NT2/D1 (cell line): ENCODE results near the gene KCNJ10.

Experiments used
- SUZ12 ChIP-seq: IDR thresholded peaks from 2 replicates; pipeline ENCODE4 v1.6.1; 2011; ENCODE audit not compliant: insufficient read length, insufficient read depth; ENCODE audit errors: extremely low read depth
- YY1 ChIP-seq: IDR thresholded peaks from 2 replicates; pipeline ENCODE4 v1.6.1; 2011; ENCODE audit not compliant: insufficient read length, insufficient read depth

- TF ChIP-seq YY1 (no peak), SUZ12 (no peak)
These were observed 12.5 kb upstream of the KCNJ10 start for GRCh38 chr1:160082487-160082886.
